ENCODE data around the gene SIRPB2. TPM values are rescaled to one million over a fixed set of nuclear protein-coding genes. Genes with fewer than 3 reads are reported as not detected.
A peak's percentile ranks its signal among the peaks of the same experiment; 100 is the strongest.
"Not testable (repeated sequence)": the region's sequence is repeated elsewhere in the genome, so short reads cannot be mapped to it uniquely, and the experiment has no call there.

Gene SIRPB2
- total and polyA plus RNA-seq, 2 donors (not counting 3 experiments of a cell fraction or from before 2014, with no cell fraction given), result 9.5 to 19.7 TPM

DNA sequence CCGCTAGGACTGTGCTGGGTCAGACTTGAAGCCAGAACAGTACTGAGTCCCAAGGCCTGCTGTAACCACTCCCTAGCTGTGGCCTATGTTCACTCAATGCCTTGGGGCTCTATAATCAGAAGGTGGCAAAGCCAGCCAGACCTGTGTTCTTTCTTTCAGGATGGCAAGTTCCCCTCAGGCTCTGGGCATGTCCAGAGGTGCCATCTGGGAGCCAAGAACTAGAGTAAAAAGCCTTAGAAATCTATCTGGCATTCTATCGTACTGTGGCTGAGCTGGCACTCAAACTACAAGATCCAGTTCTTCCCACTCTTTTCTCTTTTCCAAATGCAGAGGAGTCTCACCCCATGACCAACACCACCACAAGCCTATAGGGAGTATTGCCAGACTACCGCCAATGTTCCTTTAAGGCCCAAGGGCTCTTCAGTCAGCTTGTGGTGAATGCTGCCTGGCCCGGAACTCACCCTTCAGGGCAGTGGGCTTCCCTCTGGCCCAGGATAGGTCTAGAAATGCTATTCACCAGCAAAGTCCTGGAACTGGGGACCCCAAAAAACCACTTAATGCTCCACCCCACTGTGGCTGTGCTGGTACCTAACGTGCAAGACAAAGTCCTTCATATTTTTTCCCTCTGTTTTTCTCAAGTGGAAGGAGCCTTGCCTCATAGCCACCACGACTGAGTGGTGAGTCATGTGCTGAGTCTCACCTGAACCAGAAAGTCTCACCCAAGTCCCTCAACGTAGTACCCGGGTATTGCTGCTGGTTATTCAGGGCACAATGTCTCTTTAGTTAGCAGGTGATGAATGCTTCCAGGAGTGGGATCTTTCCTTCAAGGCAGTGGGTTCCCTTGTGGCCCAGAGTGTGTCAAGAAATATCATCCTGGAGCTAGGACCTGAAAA lies 8.6 kb upstream of the SIRPB2 start:
- Histone ChIP-seq H3K27ac (ENCODE audit: insufficient read depth, low read depth, low read length) (no peak overlapping the region), H3K9me1 (replicated peaks; ENCODE audit: control insufficient read depth, extremely low read depth, insufficient read depth, low read length) (no peaks in the 10 kb centered on the region), H3K4me1 (ENCODE audit: control insufficient read depth, extremely low read depth, insufficient read depth, low read length) (no peaks in the 10 kb centered on the region), H3K4me2 (ENCODE audit: insufficient read depth, low read length) (no peak overlapping the region), H3K9ac (replicated peaks; ENCODE audit: extremely low read depth, insufficient read depth, low read length) (no peak overlapping the region), H2AFZ (ENCODE audit: low read depth, low read length) (no peak overlapping the region), H3K9me3 (replicated peaks; ENCODE audit: control insufficient read depth, insufficient read depth, low read length) (no peaks in the 10 kb centered on the region), H4K20me1 (replicated peaks; ENCODE audit: control insufficient read depth, extremely low read depth, insufficient read depth, low read length) (no peaks in the 10 kb centered on the region), H3K4me3 (replicated peaks in 1 of 3; ENCODE audit: insufficient read depth in 1 of 3, low read depth in 1 of 3, low read length in 3 of 3) (no peak overlapping the region), H3K79me2 (ENCODE audit: control insufficient read depth, insufficient read depth, low read length) (no peaks in the 10 kb centered on the region), H3K36me3 (ENCODE audit: control insufficient read depth in 2 of 2, extremely low read depth in 1 of 2, insufficient read depth in 2 of 2, low read length in 2 of 2) (no peaks in the 10 kb centered on the region), H3K27me3 (ENCODE audit: control insufficient read depth in 2 of 2, insufficient read depth in 2 of 2, low read length in 2 of 2) (peaks cover 10 to 19% of the 10 kb centered on the region in 2 experiments)
- POLR2A ChIA-PET, result no interaction called here
- FAIRE-seq (no peak), DNase-seq (ENCODE audit: low read depth, low spot score) (no peak)
- no TSS peak for BruUV-seq (replicated peaks)
- TF ChIP-seq POLR2AphosphoS5 (IDR thresholded peaks at IDR 0.05; ENCODE audit: insufficient read depth, low read depth, low read length), result no peak
- dilution Hi-C loops (cut with MboI; ENCODE audit: extremely low pct_ligation_motif_present, low sequenced_read_pairs) (no loop called here), intact Hi-C loops (cut with micrococcal nuclease) (loop anchor here (10.0 kb wide), 2 partner anchors 395 to 665 kb away; partner anchors contain the start of genes FAM110A and SIRPA)
- CTCF ChIA-PET, result interaction anchor here (1.0 kb wide), 1 partner anchor 9 kb away, joined by 4 read pairs; the partner anchor contains the start of gene SIRPB2

DNA sequence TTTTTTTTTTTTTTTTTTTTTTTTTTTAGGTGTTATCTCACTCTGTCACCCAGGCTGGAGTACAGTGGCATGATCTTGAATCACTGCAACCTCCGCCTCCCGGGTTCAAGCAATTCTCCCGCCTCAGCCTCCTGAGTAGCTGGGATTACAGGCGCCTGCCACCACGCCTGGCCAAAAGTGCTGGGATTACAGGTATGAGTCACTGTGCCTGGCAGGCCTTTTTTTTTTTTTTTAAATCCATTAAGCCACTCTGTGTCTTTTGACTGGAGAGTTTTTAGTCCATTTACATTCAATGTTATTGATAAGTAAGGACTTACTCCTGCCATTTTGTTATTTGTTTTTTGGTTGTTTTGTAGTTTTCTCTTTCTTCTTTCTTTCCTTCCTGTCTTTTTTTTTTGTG lies 6.2 kb upstream of the SIRPB2 start:
- H3K4me2 ChIP-seq (ENCODE audit: insufficient read depth, low read length); H4K20me1 ChIP-seq (replicated peaks; ENCODE audit: control insufficient read depth, extremely low read depth, insufficient read depth, low read length); POLR2A ChIA-PET; H3K4me1 ChIP-seq (ENCODE audit: control insufficient read depth, extremely low read depth, insufficient read depth, low read length); DNase-seq (ENCODE audit: low read depth, low spot score); H3K9me1 ChIP-seq (replicated peaks; ENCODE audit: control insufficient read depth, extremely low read depth, insufficient read depth, low read length); H3K9me3 ChIP-seq (replicated peaks; ENCODE audit: control insufficient read depth, insufficient read depth, low read length); H3K79me2 ChIP-seq (ENCODE audit: control insufficient read depth, insufficient read depth, low read length); H3K9ac ChIP-seq (replicated peaks; ENCODE audit: extremely low read depth, insufficient read depth, low read length); H2AFZ ChIP-seq (ENCODE audit: low read depth, low read length); BruUV-seq (replicated peaks); FAIRE-seq; H3K27ac ChIP-seq (ENCODE audit: insufficient read depth, low read depth, low read length); H3K36me3 ChIP-seq (ENCODE audit: control insufficient read depth in 2 of 2, extremely low read depth in 1 of 2, insufficient read depth in 2 of 2, low read length in 2 of 2); dilution Hi-C loops (cut with MboI; ENCODE audit: extremely low pct_ligation_motif_present, low sequenced_read_pairs); H3K4me3 ChIP-seq (replicated peaks in 1 of 3; ENCODE audit: insufficient read depth in 1 of 3, low read depth in 1 of 3, low read length in 3 of 3): not testable (repeated sequence)
- TF ChIP-seq FOS (IDR thresholded peaks at IDR 0.05; ENCODE audit: borderline replicate concordance, insufficient read depth, low read length), result peak; percentile 17
- CTCF ChIA-PET, result interaction anchor here (0.7 kb wide), 1 partner anchor 288 kb away, joined by 5 read pairs; no protein-coding TSS in a partner anchor
- peaks cover 7 to 12% of the 10 kb centered on the region in 2 experiments for H3K27me3 ChIP-seq (ENCODE audit: control insufficient read depth in 2 of 2, insufficient read depth in 2 of 2, low read length in 2 of 2)
- intact Hi-C loops (cut with micrococcal nuclease), result loop anchor here (10.0 kb wide), 1 partner anchor 663 kb away; the partner anchor contains the start of gene FAM110A

Measured in endothelial cell of umbilical vein (primary cell).